Mesothelial cell of epicardium (in vitro differentiated cells): ENCODE results near the gene KDM5B. TPM values are rescaled to one million over a fixed set of nuclear protein-coding genes. Genes with fewer than 3 reads are reported as not detected.
"Not testable (repeated sequence)": the region's sequence is repeated elsewhere in the genome, so short reads cannot be mapped to it uniquely, and the experiment has no call there.

ENCODE experiments used
- DNase-seq, 2 experiments: peaks; one replicate each; pipeline ENCODE4 v3.0.0; 2021; ENCODE audit warnings: low spot score in 2 of 2; ENCODE audit not compliant: unreplicated experiment in 2 of 2
- H3K27ac Mint-ChIP-seq: 2 replicates; pipeline ENCODE4 v1.8.0; 2021; ENCODE audit warnings: mixed read lengths
- H3K27me3 Mint-ChIP-seq: 2 replicates; pipeline ENCODE4 v1.8.0; 2021; ENCODE audit warnings: low read depth, mixed read lengths
- H3K36me3 Mint-ChIP-seq: 2 replicates; pipeline ENCODE4 v1.8.0; 2021; ENCODE audit warnings: mixed read lengths
- H3K4me1 Mint-ChIP-seq: 2 replicates; pipeline ENCODE4 v1.8.0; 2021; ENCODE audit warnings: mixed read lengths
- H3K4me3 Mint-ChIP-seq: 2 replicates; pipeline ENCODE4 v1.8.0; 2021; ENCODE audit warnings: mild to moderate bottlenecking, moderate library complexity, mixed read lengths
- H3K9me3 Mint-ChIP-seq: 2 replicates; pipeline ENCODE4 v1.8.0; 2021; ENCODE audit warnings: mixed read lengths
- total RNA-seq: library from RNA; stranded (reverse); gene quantifications from 3 replicates; pipeline ENCODE4 v1.2.1, GENCODE V29; 2021
- TF ChIP-seq, protein P1 (sequence below): fragments of 200-600 bp; sonication (generic); IDR thresholded peaks from one replicate; pipeline ENCODE4 v1.5.0; 2021; ENCODE audit warnings: antibody characterized with exemption; ENCODE audit not compliant: unreplicated experiment

The KDM5B gene
- total RNA-seq, 1 donor from 2014 or later = 265 TPM

DNA sequence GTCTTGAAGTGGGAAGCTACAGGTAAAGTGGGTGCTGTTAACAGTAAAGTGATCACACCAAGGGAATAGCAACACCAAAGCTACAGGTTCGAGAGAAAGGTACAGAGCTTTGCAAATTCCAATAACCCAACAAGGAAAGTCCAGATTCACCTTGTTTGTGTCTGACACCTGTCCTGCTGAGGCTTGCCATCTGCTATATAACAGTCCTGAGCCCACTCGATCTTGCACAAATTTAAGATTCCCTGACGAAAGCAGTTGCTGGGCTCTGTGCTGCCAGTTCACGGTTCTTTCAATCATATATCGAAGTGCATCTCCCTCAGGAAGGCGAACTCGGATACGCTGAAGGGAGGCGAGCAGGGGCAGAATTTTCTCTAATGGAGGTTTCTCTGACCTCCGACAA lies 75.0 kb downstream of the KDM5B start:
- H3K36me3 Mint-ChIP-seq = peaks cover 63% of the 10 kb centered on the region
- no peaks in the 10 kb centered on the region for H3K9me3 Mint-ChIP-seq
- no peaks in the 10 kb centered on the region for H3K27me3 Mint-ChIP-seq
- DNase-seq = no peak
- H3K27ac Mint-ChIP-seq = no peak overlapping the region
- H3K4me3 Mint-ChIP-seq = no peak overlapping the region
- TF ChIP-seq, protein P1, sequence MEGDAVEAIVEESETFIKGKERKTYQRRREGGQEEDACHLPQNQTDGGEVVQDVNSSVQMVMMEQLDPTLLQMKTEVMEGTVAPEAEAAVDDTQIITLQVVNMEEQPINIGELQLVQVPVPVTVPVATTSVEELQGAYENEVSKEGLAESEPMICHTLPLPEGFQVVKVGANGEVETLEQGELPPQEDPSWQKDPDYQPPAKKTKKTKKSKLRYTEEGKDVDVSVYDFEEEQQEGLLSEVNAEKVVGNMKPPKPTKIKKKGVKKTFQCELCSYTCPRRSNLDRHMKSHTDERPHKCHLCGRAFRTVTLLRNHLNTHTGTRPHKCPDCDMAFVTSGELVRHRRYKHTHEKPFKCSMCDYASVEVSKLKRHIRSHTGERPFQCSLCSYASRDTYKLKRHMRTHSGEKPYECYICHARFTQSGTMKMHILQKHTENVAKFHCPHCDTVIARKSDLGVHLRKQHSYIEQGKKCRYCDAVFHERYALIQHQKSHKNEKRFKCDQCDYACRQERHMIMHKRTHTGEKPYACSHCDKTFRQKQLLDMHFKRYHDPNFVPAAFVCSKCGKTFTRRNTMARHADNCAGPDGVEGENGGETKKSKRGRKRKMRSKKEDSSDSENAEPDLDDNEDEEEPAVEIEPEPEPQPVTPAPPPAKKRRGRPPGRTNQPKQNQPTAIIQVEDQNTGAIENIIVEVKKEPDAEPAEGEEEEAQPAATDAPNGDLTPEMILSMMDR = no peak
- H3K4me1 Mint-ChIP-seq = no peaks in the 10 kb centered on the region

- no peak for DNase-seq
- TF ChIP-seq, protein P1 = no peak
- Mint-ChIP-seq H3K36me3 (peaks cover 58% of the 10 kb centered on the region), H3K4me1 (no peaks in the 10 kb centered on the region), H3K27ac (no peak overlapping the region), H3K27me3 (no peaks in the 10 kb centered on the region), H3K9me3 (no peaks in the 10 kb centered on the region), H3K4me3 (no peak overlapping the region)
Measured at GRCh38 chr1:202728951-202729350, 79.3 kb downstream of the KDM5B start.

GRCh38 chr1:202725526-202725925 lies 82.7 kb downstream of the KDM5B start:
- no peaks in the 10 kb centered on the region for H3K9me3 Mint-ChIP-seq
- DNase-seq = no peak
- no peaks in the 10 kb centered on the region for H3K27me3 Mint-ChIP-seq
- TF ChIP-seq, protein P1 = no peak
- no peak overlapping the region for H3K27ac Mint-ChIP-seq
- H3K4me3 Mint-ChIP-seq = no peak overlapping the region
- H3K4me1 Mint-ChIP-seq = no peaks in the 10 kb centered on the region
- H3K36me3 Mint-ChIP-seq = peaks cover 40% of the 10 kb centered on the region

- no peak for DNase-seq
- no peaks in the 10 kb centered on the region for H3K9me3 Mint-ChIP-seq
- H3K27ac Mint-ChIP-seq = no peak overlapping the region
- peaks cover 24% of the 10 kb centered on the region for H3K36me3 Mint-ChIP-seq
- TF ChIP-seq, protein P1 = no peak
- H3K4me3 Mint-ChIP-seq = no peak overlapping the region
- H3K27me3 Mint-ChIP-seq = peaks cover under 1% of the 10 kb centered on the region
- peaks cover 2% of the 10 kb centered on the region for H3K4me1 Mint-ChIP-seq
Measured at GRCh38 chr1:202723708-202724107, 84.5 kb downstream of the KDM5B start.

DNA sequence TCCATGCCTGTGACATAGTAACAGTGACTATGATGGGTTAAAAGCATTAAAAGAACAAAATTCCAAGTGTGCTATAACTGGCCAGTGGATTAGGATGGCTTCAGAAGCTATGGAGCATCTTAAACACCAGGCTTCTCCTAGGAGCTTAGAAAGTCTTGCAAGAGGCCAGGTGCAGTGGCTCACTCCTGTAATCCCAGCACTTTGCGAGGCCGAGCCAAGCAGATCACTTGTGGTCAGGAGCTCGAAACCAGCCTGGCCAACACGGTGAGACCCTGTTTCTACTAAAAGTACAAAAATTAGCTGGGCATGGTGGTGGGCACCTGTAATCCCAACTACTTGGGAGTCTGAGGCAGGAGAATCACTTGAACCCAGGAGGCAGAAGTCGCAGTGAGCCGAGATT lies 85.2 kb downstream of the KDM5B start:
- H3K27me3 Mint-ChIP-seq, DNase-seq, H3K4me3 Mint-ChIP-seq, H3K4me1 Mint-ChIP-seq, H3K27ac Mint-ChIP-seq, H3K9me3 Mint-ChIP-seq: not testable (repeated sequence)
- peaks cover 18% of the 10 kb centered on the region for H3K36me3 Mint-ChIP-seq

- Mint-ChIP-seq H3K9me3 (no peaks in the 10 kb centered on the region), H3K36me3 (no peaks in the 10 kb centered on the region), H3K4me1 (peaks cover 2% of the 10 kb centered on the region), H3K4me3 (no peak overlapping the region), H3K27me3 (peaks cover 57% of the 10 kb centered on the region), H3K27ac (no peak overlapping the region)
- no peak for DNase-seq
- TF ChIP-seq, protein P1 = no peak
Measured at GRCh38 chr1:202716654-202717053, 91.6 kb downstream of the KDM5B start.

DNA sequence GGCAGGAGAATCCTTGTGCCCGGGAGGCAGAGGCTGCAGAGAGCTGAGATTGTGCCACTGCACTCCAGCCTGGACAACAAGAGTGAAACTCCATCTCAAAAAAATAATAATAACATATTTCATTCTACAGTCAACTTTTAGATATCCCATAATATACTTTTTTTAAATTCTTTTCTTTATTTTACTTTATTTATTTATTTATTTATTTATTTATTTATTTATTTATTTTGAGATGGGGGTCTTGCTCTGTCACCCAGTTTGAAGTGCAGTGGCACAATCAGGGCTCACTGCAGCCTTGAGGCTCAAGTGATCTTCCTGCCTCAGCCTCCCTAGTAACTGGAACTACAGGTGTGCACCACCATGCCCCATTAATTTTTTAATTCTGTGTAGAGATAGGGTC lies 94.0 kb downstream of the KDM5B start:
- not testable (repeated sequence) for H3K9me3 Mint-ChIP-seq

More for the DNA sequence above, 94.0 kb downstream of the KDM5B start:
- H3K27me3 Mint-ChIP-seq = peaks cover 78% of the 10 kb centered on the region
- DNase-seq, H3K36me3 Mint-ChIP-seq, H3K4me1 Mint-ChIP-seq, H3K27ac Mint-ChIP-seq, H3K4me3 Mint-ChIP-seq: not testable (repeated sequence)
